Measurements from ENCODE around the gene IGF2BP1.

IGF2BP1 gene

GRCh38 chr17:49071106-49071505, 73.9 kb downstream of the IGF2BP1 start:
- no peak for TF ChIP-seq CTCF (conservative IDR thresholded peaks at IDR 0.05; ENCODE audit: low read depth, low read length)
- no peak overlapping the region for H3K4me3 ChIP-seq (IDR thresholded peaks at IDR 0.05; ENCODE audit: insufficient read depth, low read depth, low read length)

GRCh38 chr17:49074851-49075540, 77.8 kb downstream of the IGF2BP1 start:
- Histone ChIP-seq H3K36me3 (ENCODE audit: insufficient read depth) (no peaks in the 10 kb centered on the region), H2AFZ (ENCODE audit: low read depth) (no peak overlapping the region), H3K79me2 (ENCODE audit: insufficient read depth, low read depth) (no peaks in the 10 kb centered on the region), H3K27me3 (ENCODE audit: insufficient read depth, low read depth) (no peaks in the 10 kb centered on the region), H3K4me1 (ENCODE audit: low read depth, poor library complexity, severe bottlenecking) (no peaks in the 10 kb centered on the region), H4K20me1 (ENCODE audit: insufficient read depth) (no peaks in the 10 kb centered on the region), H3K4me3 (IDR thresholded peaks at IDR 0.05; ENCODE audit: insufficient read depth, low read depth, low read length) (no peak overlapping the region), H3K4me2 (no peak overlapping the region), H3K27ac (no peak overlapping the region), H3K9ac (no peak overlapping the region)
- no peak for TF ChIP-seq CTCF (conservative IDR thresholded peaks at IDR 0.05; ENCODE audit: low read depth, low read length)

More at GRCh38 chr17:49071106-49071505, 73.9 kb downstream of the IGF2BP1 start:
- no peak overlapping the region for H3K4me2 ChIP-seq
- H3K4me1 ChIP-seq (ENCODE audit: low read depth, poor library complexity, severe bottlenecking), result no peaks in the 10 kb centered on the region
- no peak overlapping the region for H2AFZ ChIP-seq (ENCODE audit: low read depth)
- H3K36me3 ChIP-seq (ENCODE audit: insufficient read depth), result no peaks in the 10 kb centered on the region
- H4K20me1 ChIP-seq (ENCODE audit: insufficient read depth), result no peaks in the 10 kb centered on the region
- no peak overlapping the region for H3K27ac ChIP-seq
- no peaks in the 10 kb centered on the region for H3K27me3 ChIP-seq (ENCODE audit: insufficient read depth, low read depth)
- H3K79me2 ChIP-seq (ENCODE audit: insufficient read depth, low read depth), result no peaks in the 10 kb centered on the region
- no peak overlapping the region for H3K9ac ChIP-seq

- Histone ChIP-seq H3K27me3 (ENCODE audit: insufficient read depth, low read depth) (no peaks in the 10 kb centered on the region), H3K9ac (no peak overlapping the region), H4K20me1 (ENCODE audit: insufficient read depth) (no peaks in the 10 kb centered on the region), H3K4me1 (ENCODE audit: low read depth, poor library complexity, severe bottlenecking) (no peaks in the 10 kb centered on the region), H3K79me2 (ENCODE audit: insufficient read depth, low read depth) (no peaks in the 10 kb centered on the region), H3K27ac (no peak overlapping the region), H2AFZ (ENCODE audit: low read depth) (no peak overlapping the region), H3K4me2 (no peak overlapping the region), H3K36me3 (ENCODE audit: insufficient read depth) (no peaks in the 10 kb centered on the region), H3K4me3 (IDR thresholded peaks at IDR 0.05; ENCODE audit: insufficient read depth, low read depth, low read length) (no peak overlapping the region)
- TF ChIP-seq CTCF (conservative IDR thresholded peaks at IDR 0.05; ENCODE audit: low read depth, low read length), result no peak
Measured at GRCh38 chr17:49076573-49077384, 79.6 kb downstream of the IGF2BP1 start.

GRCh38 chr17:49078248-49078647, 81.1 kb downstream of the IGF2BP1 start:
- Histone ChIP-seq H4K20me1 (ENCODE audit: insufficient read depth) (no peaks in the 10 kb centered on the region), H2AFZ (ENCODE audit: low read depth) (no peak overlapping the region), H3K4me3 (IDR thresholded peaks at IDR 0.05; ENCODE audit: insufficient read depth, low read depth, low read length) (no peak overlapping the region), H3K4me2 (no peak overlapping the region), H3K9ac (no peak overlapping the region), H3K36me3 (ENCODE audit: insufficient read depth) (no peaks in the 10 kb centered on the region), H3K4me1 (ENCODE audit: low read depth, poor library complexity, severe bottlenecking) (no peaks in the 10 kb centered on the region), H3K27me3 (ENCODE audit: insufficient read depth, low read depth) (no peaks in the 10 kb centered on the region), H3K27ac (no peak overlapping the region), H3K79me2 (ENCODE audit: insufficient read depth, low read depth) (no peaks in the 10 kb centered on the region)
- no peak for TF ChIP-seq CTCF (conservative IDR thresholded peaks at IDR 0.05; ENCODE audit: low read depth, low read length)
